GM21825 (cell line): ENCODE results near the gene SLC15A3.

ENCODE experiments used
- ATAC-seq: cut with Tn5 transposase; IDR thresholded peaks from one replicate; pipeline ENCODE4 v1.9.1; 2021; ENCODE audit warnings: mild to moderate bottlenecking, moderate library complexity; ENCODE audit not compliant: unreplicated experiment

The SLC15A3 gene

DNA sequence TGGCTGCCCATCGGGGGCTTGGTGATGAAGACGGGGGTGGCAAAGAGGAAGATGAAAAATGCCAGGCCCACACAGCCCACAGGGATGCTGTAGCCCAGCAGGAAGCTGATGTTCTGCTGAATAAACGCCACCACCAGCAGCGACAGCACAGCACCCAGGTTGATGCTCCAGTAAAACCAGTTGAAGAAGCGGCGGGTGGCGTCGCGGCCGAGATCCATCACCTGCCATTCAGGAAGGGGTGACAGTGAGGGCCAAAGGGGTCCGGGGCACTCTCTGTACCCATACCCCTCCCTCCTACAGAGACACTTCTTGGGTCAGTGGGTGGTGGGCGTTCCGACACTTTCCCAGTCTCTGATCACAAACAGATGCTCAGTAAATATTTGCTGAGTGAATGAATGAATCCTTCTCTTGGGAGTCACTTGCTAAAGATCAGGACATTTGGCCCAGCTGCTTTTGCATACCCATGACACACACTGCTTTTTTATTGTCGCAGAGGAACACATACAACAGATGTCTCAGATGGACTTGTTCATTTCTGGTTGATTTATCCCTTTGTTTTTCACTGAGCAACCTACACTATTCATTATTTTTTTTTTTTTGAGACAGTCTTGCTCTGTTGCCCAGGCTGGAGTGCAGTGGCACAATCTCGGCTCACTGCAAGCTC is 5.2 kb downstream of the SLC15A3 start:
- no peak for ATAC-seq

- no peak for ATAC-seq
These were observed 6.7 kb downstream of the SLC15A3 start for GRCh38 chr11:60945295-60945667.

DNA sequence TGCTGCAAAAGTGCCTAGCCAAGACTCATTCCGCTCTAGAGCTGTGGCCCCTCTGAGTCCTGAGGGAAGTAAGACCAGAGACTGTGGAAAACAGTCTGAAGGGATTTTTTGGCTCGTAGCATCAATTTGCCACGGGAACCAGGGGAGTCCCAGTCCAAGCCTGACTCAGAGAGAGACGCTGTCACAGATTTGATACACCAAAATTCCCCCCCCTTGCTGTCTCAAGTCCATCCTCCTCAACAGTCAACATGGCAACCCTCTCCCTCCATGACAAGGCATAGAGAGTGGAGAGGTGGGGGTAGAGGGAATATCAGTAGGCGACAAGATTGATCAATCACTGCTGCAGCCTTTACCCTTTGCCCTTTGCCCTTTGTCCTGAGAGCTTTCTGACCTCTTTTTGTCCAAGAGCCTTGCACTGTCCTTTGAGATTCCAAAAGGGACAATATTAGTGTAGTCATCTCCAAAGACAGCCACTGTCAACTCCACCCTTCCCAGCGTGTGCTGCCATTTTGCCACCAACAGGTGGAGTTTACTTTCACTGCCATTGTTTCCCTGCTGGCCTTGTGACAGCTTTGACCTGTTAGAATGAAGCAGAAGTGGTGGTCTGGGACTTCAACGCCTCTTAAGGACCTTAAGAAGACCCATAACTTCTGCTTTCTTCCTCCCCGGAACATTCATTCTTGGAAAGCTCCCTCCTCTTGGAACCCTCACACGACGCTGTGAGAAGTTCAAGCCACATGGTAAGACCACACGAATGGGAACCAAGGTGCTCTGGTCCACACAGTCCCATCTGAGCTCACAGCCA is 7.3 kb downstream of the SLC15A3 start:
- ATAC-seq = no peak

DNA sequence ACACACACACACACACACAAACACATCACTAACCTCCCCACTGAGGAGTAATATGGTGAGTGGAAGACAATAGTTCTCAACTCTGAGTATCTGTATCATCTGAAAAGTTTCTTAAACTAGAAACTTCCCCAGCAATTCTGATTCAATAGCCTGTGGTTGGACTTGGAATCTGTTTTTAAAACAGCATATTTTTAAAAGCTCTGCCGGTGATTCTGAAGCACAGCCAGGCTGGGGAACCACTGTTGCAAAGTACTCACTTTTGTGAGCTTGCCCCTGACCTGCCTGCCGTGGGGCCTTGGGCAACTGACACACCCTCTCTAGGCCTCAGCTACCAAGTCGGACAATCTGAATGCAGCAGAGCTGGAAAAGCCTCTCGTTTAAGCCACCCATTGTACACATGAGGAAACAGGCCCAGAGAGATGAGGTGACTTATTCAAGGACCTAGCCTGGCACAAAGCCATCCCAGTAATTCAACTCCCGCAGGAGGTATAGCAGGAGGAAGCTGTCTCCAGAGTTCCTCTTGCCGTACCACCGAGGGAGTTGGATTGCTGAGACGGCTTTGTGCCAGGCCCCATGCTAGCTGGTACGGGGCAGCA is 8.9 kb downstream of the SLC15A3 start:
- no peak for ATAC-seq

- no peak for ATAC-seq
These were observed 9.8 kb downstream of the SLC15A3 start for GRCh38 chr11:60942219-60942618.

DNA sequence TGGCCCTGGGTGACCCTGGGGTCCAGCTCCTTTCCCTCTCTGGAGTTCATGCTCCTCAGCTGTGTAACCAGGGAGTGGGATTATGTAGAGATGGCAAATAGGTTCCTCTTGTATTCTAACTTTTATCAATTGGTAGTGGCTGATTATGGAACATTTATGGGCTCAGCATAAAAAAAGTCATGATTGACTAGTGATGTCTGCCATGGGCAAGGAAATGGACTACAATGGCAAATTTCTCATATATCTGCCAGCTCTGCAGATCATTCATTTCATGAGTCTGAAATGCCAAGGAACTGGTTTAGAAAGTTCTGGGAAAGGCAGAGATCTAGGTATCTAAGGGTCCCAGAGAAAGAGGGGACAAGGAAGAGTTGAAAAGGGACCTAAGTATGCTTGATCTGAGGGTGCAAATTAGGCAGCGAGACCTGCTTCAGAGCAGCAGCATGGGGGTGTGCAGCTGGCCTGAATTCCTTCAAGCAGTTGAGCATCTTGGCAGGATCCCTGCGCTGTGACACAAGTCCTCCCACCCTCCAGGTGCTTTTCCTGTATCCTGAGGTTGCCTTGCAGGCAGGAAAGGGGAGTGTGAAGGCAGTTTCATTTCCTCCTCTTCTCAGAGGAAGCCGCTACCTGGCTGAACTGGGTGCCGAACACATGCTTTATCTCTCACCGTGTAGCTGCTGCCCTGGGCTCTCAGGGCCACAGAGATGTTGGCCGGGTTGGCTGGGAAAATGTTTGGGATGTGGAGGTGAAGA is 10.4 kb downstream of the SLC15A3 start:
- ATAC-seq = no peak

DNA sequence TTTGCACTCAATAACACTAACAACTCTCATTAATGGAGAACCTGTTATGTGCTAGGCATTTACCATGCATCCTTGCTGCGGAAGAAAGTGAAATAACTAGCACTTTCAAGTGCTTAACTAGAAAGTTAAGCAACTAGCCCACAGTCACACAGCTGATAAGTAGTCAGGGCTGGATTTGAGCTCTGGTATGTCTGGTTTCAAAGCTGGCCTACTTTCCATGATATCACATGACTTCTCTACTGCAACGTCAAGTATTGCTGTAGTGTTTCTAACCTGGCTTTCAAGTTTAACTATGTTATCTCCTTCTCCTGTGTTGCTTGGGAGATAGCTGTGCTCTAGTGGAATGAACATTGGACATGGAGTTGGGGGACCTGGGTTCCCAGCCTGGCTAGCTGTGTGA is 12.1 kb downstream of the SLC15A3 start:
- no peak for ATAC-seq

GRCh38 chr11:60939301-60939700 is 12.7 kb downstream of the SLC15A3 start:
- no peak for ATAC-seq

- ATAC-seq = no peak
These were observed 13.5 kb downstream of the SLC15A3 start for GRCh38 chr11:60938500-60938899.

GRCh38 chr11:60937811-60938210 is 14.2 kb downstream of the SLC15A3 start:
- no peak for ATAC-seq

DNA sequence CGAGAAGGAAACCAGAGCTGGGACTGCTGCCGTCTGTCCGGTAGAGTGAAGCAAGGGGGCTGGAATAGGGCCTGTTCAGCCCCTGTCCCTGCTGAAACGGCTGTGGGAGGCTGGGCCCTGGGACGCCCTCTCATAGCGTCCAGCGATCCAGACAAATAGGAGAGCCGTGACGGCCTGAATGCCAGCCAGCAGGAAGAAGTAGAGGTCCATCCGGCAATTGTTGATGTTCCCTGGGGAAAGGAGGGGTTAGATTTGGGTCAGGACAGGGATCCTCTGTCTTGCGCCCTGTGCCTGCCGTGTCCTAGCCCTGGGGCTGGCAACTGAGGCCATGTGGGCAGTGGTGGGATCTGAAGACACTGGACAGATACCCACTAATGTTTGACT is 14.8 kb downstream of the SLC15A3 start:
- no peak for ATAC-seq

- ATAC-seq = no peak
These were observed 15.4 kb downstream of the SLC15A3 start for GRCh38 chr11:60936467-60937143.

GRCh38 chr11:60935676-60936442 is 16.1 kb downstream of the SLC15A3 start:
- no peak for ATAC-seq

DNA sequence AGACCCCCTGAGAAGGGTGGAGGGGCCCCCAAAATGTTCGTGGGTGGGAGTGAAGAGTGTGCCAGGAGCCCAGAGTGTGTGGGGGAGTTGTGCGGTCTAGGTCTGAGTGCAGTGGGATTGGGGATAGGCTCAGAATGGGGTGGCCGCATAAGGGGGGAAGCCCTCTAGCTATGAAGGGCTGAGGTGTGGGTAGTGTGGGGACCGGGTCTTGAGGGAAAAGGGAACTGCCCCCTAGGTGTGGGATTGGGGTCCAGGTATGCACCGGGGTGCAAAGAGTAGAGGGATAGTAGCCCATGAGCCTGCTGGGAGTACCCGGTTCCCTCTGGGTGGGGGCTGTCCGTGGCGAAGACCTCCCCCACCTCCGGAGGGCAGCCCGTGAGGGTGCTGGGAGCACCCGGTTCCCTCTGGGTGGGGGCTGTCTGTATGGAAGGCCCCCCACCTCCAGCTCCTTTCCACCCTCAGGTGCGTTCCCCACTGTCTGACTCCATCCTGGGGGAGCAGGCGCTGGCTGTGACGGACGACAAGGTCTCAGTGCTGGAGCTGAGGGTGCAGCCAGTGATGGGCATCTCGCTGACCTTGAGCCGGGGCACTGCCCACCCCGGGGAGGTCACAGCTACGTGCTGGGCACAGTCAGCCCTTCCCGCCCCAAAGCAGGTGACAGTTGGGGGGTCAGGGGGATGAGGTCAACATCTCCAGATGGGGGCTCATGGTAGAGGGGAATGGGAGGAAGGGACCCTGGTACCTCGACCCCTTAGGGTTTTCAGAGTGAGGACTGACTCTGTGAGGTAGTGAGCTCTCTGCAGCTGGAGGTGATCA is 17.0 kb downstream of the SLC15A3 start:
- no peak for ATAC-seq

DNA sequence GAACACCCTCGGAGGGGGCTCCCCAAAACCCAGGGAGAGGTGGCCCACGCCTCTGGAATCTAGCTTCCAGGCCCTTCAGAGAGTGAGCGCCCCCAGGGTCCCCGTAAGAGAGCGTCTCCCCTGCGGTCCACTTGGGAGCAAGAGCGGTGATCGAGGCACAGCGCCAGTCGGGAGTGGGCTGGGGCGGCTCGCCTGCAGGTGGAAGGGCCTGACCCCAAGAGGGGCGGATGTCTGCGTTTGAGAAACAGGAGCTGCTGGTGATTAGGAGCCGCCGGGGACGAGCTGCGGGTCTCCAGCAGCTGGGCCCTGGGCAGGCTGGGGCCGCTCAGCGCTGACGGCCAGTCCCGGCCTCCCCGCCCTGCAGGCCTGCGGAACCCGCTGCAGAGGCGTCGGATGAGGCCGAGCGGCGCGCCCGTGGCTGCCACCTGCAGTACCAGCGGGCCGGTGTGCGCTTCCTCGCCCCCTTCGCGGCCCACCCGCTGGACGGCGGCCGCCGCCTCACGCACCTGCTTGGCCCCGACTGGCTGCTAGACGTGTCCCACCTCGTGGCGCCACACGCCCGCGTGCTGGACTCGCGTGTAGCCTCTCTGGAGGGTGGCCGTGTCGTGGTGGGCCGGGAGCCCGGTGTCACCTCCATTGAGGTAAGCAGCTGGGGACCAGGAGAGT is 17.7 kb downstream of the SLC15A3 start:
- ATAC-seq = no peak

- no peak for ATAC-seq
These were observed 18.4 kb downstream of the SLC15A3 start for GRCh38 chr11:60933416-60934123.

DNA sequence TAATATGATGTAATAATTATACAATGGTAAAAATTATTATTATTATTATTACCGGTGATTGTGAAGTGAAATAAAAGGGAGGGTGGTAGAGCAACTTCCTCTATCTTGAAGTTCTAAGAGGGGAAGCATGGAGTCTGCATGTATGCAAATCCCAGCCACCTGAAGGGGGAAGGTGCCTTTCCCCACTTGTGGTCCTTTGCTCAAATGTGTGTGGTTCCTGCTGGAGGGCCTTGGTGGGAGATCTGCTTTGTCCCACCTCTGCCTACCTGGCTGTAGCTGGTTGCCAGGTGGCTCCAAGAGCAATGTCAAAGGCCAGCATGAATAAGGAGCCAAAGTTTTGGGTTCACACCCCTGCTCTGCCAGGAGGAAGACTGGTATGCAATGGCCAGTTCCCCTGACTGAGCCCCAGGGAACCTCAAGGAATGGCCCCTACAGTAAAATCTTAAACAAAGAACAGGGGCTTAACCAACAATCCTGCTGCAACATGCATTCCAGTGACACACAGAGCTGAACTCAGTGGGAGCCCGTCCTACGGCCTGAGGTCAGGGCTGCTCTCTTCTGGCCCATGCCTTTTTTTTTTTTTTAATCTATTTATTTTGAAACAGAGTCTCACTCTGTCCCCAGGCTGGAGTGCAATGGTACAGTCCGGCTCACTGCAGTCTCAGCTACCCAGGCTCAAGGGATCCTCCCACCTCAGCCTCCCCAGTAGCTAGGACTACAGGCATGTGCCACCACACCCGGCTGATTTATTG is 19.2 kb downstream of the SLC15A3 start:
- ATAC-seq = no peak
